ENCODE data around the gene SLC8A3.

DNA sequence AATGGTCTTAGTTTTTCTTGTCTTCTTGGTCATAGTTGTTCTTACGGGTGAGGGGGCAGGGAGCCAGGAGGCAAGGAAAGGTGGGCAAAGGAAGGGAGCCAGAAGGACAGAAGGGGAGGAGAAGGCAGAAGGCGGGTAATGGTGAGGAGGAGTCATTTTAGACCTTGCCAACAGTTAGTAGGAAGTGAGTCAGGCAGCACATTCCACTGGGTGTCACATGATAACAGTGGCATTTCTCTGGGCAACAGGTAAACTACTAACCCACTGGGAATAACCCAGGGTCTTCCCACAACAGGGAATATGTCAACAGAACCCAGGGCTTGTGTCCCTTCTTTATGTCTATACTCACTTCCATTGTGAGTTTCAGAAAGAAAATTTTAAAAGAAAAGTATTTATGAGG lies 127.6 kb downstream of the SLC8A3 start:
- TF ChIP-seq, protein P1, sequence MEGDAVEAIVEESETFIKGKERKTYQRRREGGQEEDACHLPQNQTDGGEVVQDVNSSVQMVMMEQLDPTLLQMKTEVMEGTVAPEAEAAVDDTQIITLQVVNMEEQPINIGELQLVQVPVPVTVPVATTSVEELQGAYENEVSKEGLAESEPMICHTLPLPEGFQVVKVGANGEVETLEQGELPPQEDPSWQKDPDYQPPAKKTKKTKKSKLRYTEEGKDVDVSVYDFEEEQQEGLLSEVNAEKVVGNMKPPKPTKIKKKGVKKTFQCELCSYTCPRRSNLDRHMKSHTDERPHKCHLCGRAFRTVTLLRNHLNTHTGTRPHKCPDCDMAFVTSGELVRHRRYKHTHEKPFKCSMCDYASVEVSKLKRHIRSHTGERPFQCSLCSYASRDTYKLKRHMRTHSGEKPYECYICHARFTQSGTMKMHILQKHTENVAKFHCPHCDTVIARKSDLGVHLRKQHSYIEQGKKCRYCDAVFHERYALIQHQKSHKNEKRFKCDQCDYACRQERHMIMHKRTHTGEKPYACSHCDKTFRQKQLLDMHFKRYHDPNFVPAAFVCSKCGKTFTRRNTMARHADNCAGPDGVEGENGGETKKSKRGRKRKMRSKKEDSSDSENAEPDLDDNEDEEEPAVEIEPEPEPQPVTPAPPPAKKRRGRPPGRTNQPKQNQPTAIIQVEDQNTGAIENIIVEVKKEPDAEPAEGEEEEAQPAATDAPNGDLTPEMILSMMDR (IDR thresholded peaks at IDR 0.05), result no peak
- TF ChIP-seq POLR2A (IDR thresholded peaks at IDR 0.05), result no peak
